K562 (cell line): ENCODE data around the gene RBMS1. TPM values are rescaled to one million over a fixed set of nuclear protein-coding genes. Genes with fewer than 3 reads are reported as not detected.

ENCODE experiments used
- ATAC-seq: fragments of 200-7000 bp; cut with Tn5 transposase; 3 replicates; pipeline ENCODE4 v1.9.1; 2020; ENCODE audit warnings: moderate library complexity
- BruUV-seq: library from RNA; stranded (reverse); fragments of 400-500 nt; replicated peaks from 2 replicates; lab custom pipeline; 2021; lab: Mats Ljungman, UMichigan
- CTCF ChIA-PET: fragments of 300-600 bp; formaldehyde crosslinking; extraction: SDS; loops from one replicate; lab custom pipeline; 2021; ENCODE audit warnings: low intra/inter-chr PET ratio; lab: Yijun Ruan, JAX
- POLR2A ChIA-PET: fragments of 300-600, 350-650 bp; sonication (Branson Sonifier 250); formaldehyde crosslinking; extraction: SDS; loops from one replicate; lab custom pipeline; 2021; ENCODE audit warnings: antibody characterized with exemption, inconsistent platforms; lab: Yijun Ruan, JAX
- DNase-seq, 4 experiments: peaks; one replicate each; pipeline versions ENCODE4 v3.0.0 to v3.0.0-alpha.2; 2011 to 2018; ENCODE audit warnings: low spot score in 3 of 4, mixed read lengths in 3 of 4; ENCODE audit errors: extremely low read depth in 1 of 4
- FAIRE-seq: peaks from 2 replicates; lab custom pipeline; 2011; peaks lifted over from hg19 to GRCh38; lab: Jason Lieb, UNC
- H2AFZ ChIP-seq: 2 replicates; pipeline ENCODE4 v1.6.0; 2011; ENCODE audit warnings: low read depth, low read length, control low read depth, inconsistent platforms
- H3K27ac ChIP-seq: fragments of 200-600 bp; 3 replicates; pipeline ENCODE4 v1.8.0; 2011; ENCODE audit warnings: low read depth, mild to moderate bottlenecking, control low read depth, inconsistent platforms, low read length, moderate library complexity, mixed read lengths; ENCODE audit errors: extremely low read depth
- H3K27me3 ChIP-seq, 2 experiments: fragments of 300-600 bp in 1 of 2; 2 replicates in 1 of 2; 3 replicates in 1 of 2; pipeline versions ENCODE4 v1.6.0 to v1.8.0; 2011; ENCODE audit warnings: inconsistent platforms in 2 of 2, low read length in 2 of 2, mild to moderate bottlenecking in 1 of 2, mixed read lengths in 1 of 2, moderate library complexity in 1 of 2; ENCODE audit not compliant: control insufficient read depth in 2 of 2, insufficient read depth in 2 of 2
- H3K36me3 ChIP-seq: fragments of 300-600 bp; 3 replicates; pipeline ENCODE4 v1.8.0; 2011; ENCODE audit warnings: mild to moderate bottlenecking, low read length, inconsistent platforms; ENCODE audit not compliant: control insufficient read depth, insufficient read depth
- H3K4me1 ChIP-seq, 2 experiments: fragments of 200-600 bp in 1 of 2; replicated peaks in 1 of 2; 2 replicates in 1 of 2; 3 replicates in 1 of 2; pipeline versions ENCODE4 v1.5.1 to v1.8.0; 2011; ENCODE audit warnings: inconsistent platforms in 2 of 2, low read length in 2 of 2, mild to moderate bottlenecking in 1 of 2, mixed read lengths in 1 of 2, moderate library complexity in 1 of 2; ENCODE audit not compliant: control insufficient read depth in 2 of 2, insufficient read depth in 2 of 2
- H3K4me2 ChIP-seq: 2 replicates; pipeline ENCODE4 v1.6.1; 2011; ENCODE audit warnings: low read length, control low read depth, inconsistent platforms, mixed read lengths; ENCODE audit not compliant: insufficient read depth
- H3K4me3 ChIP-seq: fragments of 200-600 bp; sonication (generic), shearing (Covaris generic); 2 replicates; pipeline ENCODE4 v1.5.1; 2016; ENCODE audit warnings: control low read depth, inconsistent platforms
- H3K79me2 ChIP-seq: fragments of 200-600 bp; 3 replicates; pipeline ENCODE4 v1.8.0; 2011; ENCODE audit warnings: low read length, inconsistent platforms; ENCODE audit not compliant: control insufficient read depth, insufficient read depth
- H3K9ac ChIP-seq, 2 experiments: 2 replicates each; pipeline versions ENCODE4 v1.6.0 to v1.6.1; 2011; ENCODE audit warnings: low read depth in 2 of 2, low read length in 2 of 2, control low read depth in 1 of 2, inconsistent platforms in 1 of 2, mild to moderate bottlenecking in 1 of 2, mixed read lengths in 1 of 2; ENCODE audit not compliant: insufficient read depth in 1 of 2
- H3K9me1 ChIP-seq: one replicate; pipeline ENCODE4 v1.6.0; 2011; ENCODE audit warnings: inconsistent platforms, mild to moderate bottlenecking, low read length, moderate library complexity; ENCODE audit not compliant: control insufficient read depth, insufficient read depth
- H3K9me3 ChIP-seq: replicated peaks from 2 replicates; pipeline ENCODE4 v1.5.1; 2011; ENCODE audit warnings: low read depth, low read length, inconsistent platforms; ENCODE audit not compliant: control insufficient read depth, insufficient read depth
- H4K20me1 ChIP-seq: replicated peaks from 2 replicates; pipeline ENCODE4 v1.6.1; 2011; ENCODE audit warnings: low read length, inconsistent platforms, mixed read lengths; ENCODE audit not compliant: control insufficient read depth, insufficient read depth
- CREBBP ChIP-seq: IDR thresholded peaks from one replicate; pipeline ENCODE4 v1.6.1; 2012; ENCODE audit warnings: low read depth, mild to moderate bottlenecking, control low read depth, inconsistent platforms, low read length
- PRMT5 ChIP-seq: sonication (generic); formaldehyde crosslinking; IDR thresholded peaks from 2 replicates; pipeline ENCODE4 v1.5.0; 2020; ENCODE audit warnings: missing genetic modification reagents
- ZNF184 ChIP-seq: sonication (generic); formaldehyde crosslinking; IDR thresholded peaks from 2 replicates; pipeline ENCODE4 v1.5.0; 2020; ENCODE audit warnings: missing genetic modification reagents
- WGBS: fragments of 100-300 bp; shearing (Covaris generic); methylation state at CpG from one replicate; pipeline ENCODE4 v1.1.6; 2016; ENCODE audit warnings: low coverage, mixed read lengths; ENCODE audit not compliant: insufficient coverage; ENCODE audit errors: missing lambda C conversion rate; 5-methylcytosine and 5-hydroxymethylcytosine counted together
- in situ Hi-C: fragments of 300-500 bp; cut with MboI; formaldehyde crosslinking; loops from 4 replicates; pipeline ENCODE4 v1.15.0; 2018; ENCODE audit warnings: inconsistent platforms, mixed read lengths
- intact Hi-C: fragments of 100-400 bp; cut with micrococcal nuclease; formaldehyde crosslinking; loops from 2 replicates; pipeline ENCODE4 v1.14.2; 2022
- polyA plus RNA-seq, 8 experiments: library from polyadenylated mRNA; depleted of rRNA in 4 of 8; stranded (reverse) in 5 of 8; unstranded in 3 of 8; fragments of >200 nt; fragmentation: Nextera tagmentation in 2 of 8; fragmentation: Illumina TruSeq in 1 of 8; extraction: Ambion mirVana in 2 of 8; extraction: Trizol in 1 of 8; gene quantifications; 2 replicates each; pipeline versions ENCODE4 v1.2.1 to v1.2.3, GENCODE V29; 2011 to 2014; ENCODE audit warnings: inconsistent platforms in 1 of 8, missing spikeins in 1 of 8
- total RNA-seq, 7 experiments: library from RNA; depleted of rRNA in 6 of 7; stranded (reverse); fragments of >200 nt in 6 of 7; fragmentation: Illumina TruSeq in 2 of 7; extraction: Trizol in 2 of 7; gene quantifications; 2 replicates each; pipeline versions ENCODE4 v1.2.1 to v1.2.3, GENCODE V29; 2011 to 2021; ENCODE audit warnings: low replicate concordance in 1 of 7

Gene RBMS1
- total and polyA plus RNA-seq, 9 of the 15 experiments (the other 6 are each of a cell fraction or from before 2014, with no cell fraction given), result 0.04 to 0.31 (median 0.09) TPM; not detected in 6

DNA sequence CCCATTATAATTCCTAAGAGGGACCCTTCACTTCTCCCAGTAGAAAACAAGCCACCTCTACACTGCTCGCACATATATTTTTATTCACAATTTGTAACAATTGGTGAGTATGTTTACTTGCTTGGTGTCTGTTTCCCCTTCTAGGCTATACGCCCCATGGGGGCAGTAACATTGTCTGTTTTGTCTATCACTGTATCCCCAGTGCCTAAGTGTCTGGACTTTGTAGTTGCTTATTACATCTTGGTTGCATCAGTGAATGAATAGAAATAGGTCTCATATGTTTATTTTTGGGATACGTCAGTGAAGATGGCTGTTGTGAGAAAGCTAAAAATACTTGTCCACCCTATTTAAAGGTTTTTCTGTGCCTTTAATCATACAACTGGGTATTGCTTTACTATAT lies 206.1 kb downstream of the RBMS1 start:
- in situ Hi-C loops, result no loop called here
- CTCF ChIA-PET, result no interaction called here

DNA sequence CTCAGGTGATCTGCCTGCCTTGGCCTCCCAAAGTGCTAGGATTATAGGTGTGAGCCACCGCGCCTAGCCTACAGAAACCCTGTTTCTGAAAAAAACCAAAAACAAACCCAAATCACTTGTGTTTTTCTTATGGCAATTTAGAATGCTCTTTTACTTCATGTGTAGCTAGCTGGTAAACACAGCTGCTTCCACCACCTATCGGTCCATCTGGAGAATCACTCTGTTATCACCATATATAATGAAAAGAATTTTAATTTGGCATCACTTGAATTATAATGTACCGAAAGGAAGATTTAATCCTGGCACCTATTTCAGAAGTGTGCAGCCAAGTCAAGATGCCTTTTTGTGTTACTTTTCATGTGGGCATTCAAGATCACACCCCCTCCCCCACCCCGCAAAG lies 207.1 kb downstream of the RBMS1 start:
- Histone ChIP-seq H3K9me3 (no peaks in the 10 kb centered on the region), H3K9me1 (no peaks in the 10 kb centered on the region), H3K79me2 (no peaks in the 10 kb centered on the region), H2AFZ (no peak overlapping the region), H3K27me3 (no peaks in the 10 kb centered on the region), H3K9ac (no peak overlapping the region), H3K27ac (no peak overlapping the region), H3K4me1 (no peaks in the 10 kb centered on the region), H3K4me3 (no peak overlapping the region), H4K20me1 (no peaks in the 10 kb centered on the region), H3K4me2 (no peak overlapping the region), H3K36me3 (no peaks in the 10 kb centered on the region)
- WGBS, result 3% methylated on average over 5 of the region's 5 CpGs
- TF ChIP-seq CREBBP (no peak), PRMT5 (CRISPR knock-in tag) (no peak)
- no TSS peak for BruUV-seq
- intact Hi-C loops, result no loop called here
- FAIRE-seq (no peak), DNase-seq (no peak), ATAC-seq (no peak)
- ChIA-PET CTCF (interaction anchor here (0.6 kb wide), 1 partner anchor 1361 kb away, joined by 3 read pairs; no protein-coding TSS in a partner anchor), POLR2A (no interaction called here)
- in situ Hi-C loops, result no loop called here

More for the DNA sequence above, 206.1 kb downstream of the RBMS1 start:
- FAIRE-seq (no peak), DNase-seq (no peak), ATAC-seq (no peak)
- Histone ChIP-seq H3K27me3 (no peaks in the 10 kb centered on the region), H3K36me3 (no peaks in the 10 kb centered on the region), H3K4me2 (no peak overlapping the region), H3K27ac (no peak overlapping the region), H3K4me3 (no peak overlapping the region), H3K9ac (no peak overlapping the region), H3K4me1 (no peaks in the 10 kb centered on the region), H2AFZ (no peak overlapping the region), H3K9me3 (no peaks in the 10 kb centered on the region), H3K9me1 (no peaks in the 10 kb centered on the region), H4K20me1 (no peaks in the 10 kb centered on the region), H3K79me2 (no peaks in the 10 kb centered on the region)
- POLR2A ChIA-PET, result no interaction called here
- BruUV-seq, result no TSS peak
- intact Hi-C loops, result no loop called here
- TF ChIP-seq ZNF184 (CRISPR knock-in tag), result no peak
- WGBS, result 2% methylated on average over 3 of the region's 3 CpGs
